ENCODE results near the gene E2F7.

DNA sequence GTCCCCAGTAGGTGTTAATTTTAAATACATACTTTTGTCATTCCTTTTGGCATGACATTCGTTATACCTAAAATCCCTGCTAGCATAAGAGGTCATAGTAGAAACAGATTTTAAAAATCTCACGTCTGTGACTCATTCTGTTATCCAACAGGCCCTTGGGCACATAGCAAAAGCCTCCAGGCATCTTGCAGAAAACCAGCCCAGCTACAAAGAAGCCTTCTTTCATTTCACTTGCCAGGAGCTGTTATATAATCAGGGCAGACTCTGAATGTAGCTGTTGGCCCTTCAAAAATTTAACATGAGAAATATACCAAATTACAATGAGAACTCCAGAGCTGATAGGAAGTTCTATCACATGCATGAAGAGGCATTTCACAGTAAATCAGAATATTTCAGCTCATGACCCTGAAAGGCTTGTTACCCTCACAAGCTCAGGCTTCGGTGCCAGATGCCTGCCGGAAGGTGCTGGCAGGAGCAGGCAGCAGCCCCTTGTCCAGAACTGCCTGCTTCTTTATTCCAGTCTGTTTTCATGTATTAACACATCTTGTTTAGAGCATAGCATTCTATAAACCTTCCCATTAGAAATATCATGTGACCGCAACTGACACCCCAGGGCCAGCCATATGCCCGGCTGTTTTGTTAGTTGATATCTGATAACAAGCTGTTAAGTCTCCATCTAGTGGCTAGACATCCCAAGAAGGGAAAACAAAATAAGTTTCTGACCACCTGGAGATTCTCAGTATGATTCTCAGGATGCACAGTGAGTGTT, 17.8 kb downstream of the E2F7 start:
- TF ChIP-seq, protein P1, sequence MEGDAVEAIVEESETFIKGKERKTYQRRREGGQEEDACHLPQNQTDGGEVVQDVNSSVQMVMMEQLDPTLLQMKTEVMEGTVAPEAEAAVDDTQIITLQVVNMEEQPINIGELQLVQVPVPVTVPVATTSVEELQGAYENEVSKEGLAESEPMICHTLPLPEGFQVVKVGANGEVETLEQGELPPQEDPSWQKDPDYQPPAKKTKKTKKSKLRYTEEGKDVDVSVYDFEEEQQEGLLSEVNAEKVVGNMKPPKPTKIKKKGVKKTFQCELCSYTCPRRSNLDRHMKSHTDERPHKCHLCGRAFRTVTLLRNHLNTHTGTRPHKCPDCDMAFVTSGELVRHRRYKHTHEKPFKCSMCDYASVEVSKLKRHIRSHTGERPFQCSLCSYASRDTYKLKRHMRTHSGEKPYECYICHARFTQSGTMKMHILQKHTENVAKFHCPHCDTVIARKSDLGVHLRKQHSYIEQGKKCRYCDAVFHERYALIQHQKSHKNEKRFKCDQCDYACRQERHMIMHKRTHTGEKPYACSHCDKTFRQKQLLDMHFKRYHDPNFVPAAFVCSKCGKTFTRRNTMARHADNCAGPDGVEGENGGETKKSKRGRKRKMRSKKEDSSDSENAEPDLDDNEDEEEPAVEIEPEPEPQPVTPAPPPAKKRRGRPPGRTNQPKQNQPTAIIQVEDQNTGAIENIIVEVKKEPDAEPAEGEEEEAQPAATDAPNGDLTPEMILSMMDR (IDR thresholded peaks at IDR 0.05): no peak
- no peak for TF ChIP-seq POLR2A (IDR thresholded peaks at IDR 0.05)
